Neural cell (in vitro differentiated cells): ENCODE data around the gene DKC1. TPM values are rescaled to one million over a fixed set of nuclear protein-coding genes. Genes with fewer than 3 reads are reported as not detected.

ENCODE experiments used
- H2AFZ ChIP-seq: fragments of 200-600, 300-800 bp; sonication (generic), shearing (Covaris generic); 2 replicates; pipeline ENCODE4 v1.6.0; 2014; ENCODE audit warnings: low read depth, mild to moderate bottlenecking, antibody characterized with exemption, low read length, moderate library complexity
- H3F3A ChIP-seq: fragments of 200-600 bp; shearing (Covaris generic); 2 replicates; pipeline ENCODE4 v1.6.1; 2016; ENCODE audit warnings: mild to moderate bottlenecking, moderate library complexity, mixed read lengths, antibody characterized with exemption, low read length; ENCODE audit not compliant: insufficient read depth, poor library complexity, severe bottlenecking
- H3K27ac ChIP-seq: fragments of 200-600, 300-800 bp; sonication (generic), shearing (Covaris generic); 2 replicates; pipeline ENCODE4 v1.5.1; 2014; ENCODE audit warnings: mild to moderate bottlenecking, low read length, moderate library complexity
- H3K27me3 ChIP-seq: fragments of 300-800, 200-600 bp; sonication (generic), shearing (Covaris generic); 2 replicates; pipeline ENCODE4 v1.6.0; 2014; ENCODE audit warnings: mild to moderate bottlenecking, low read depth, low read length, moderate library complexity; ENCODE audit not compliant: insufficient read depth
- H3K36me3 ChIP-seq: fragments of 300-800, 200-600 bp; sonication (generic), shearing (Covaris generic); 2 replicates; pipeline ENCODE4 v1.5.1; 2014; ENCODE audit warnings: mild to moderate bottlenecking, antibody characterized with exemption, low read length, moderate library complexity; ENCODE audit not compliant: insufficient read depth
- H3K4me2 ChIP-seq: fragments of 300-800, 200-600 bp; sonication (generic), shearing (Covaris generic); 2 replicates; pipeline ENCODE4 v1.6.0; 2014; ENCODE audit warnings: mild to moderate bottlenecking, low read length
- H3K4me3 ChIP-seq: fragments of 300-800, 200-600 bp; sonication (generic), shearing (Covaris generic); 2 replicates; pipeline ENCODE4 v1.5.1; 2014; ENCODE audit warnings: mild to moderate bottlenecking, low read length, moderate library complexity
- H3K79me2 ChIP-seq: fragments of 200-600 bp; shearing (Covaris generic); replicated peaks from 2 replicates; pipeline ENCODE4 v1.6.0; 2014; ENCODE audit warnings: mild to moderate bottlenecking, low read length, moderate library complexity; ENCODE audit not compliant: insufficient read depth
- H3K9ac ChIP-seq: fragments of 300-800, 200-600 bp; sonication (generic), shearing (Covaris generic); 2 replicates; pipeline ENCODE4 v1.6.1; 2016; ENCODE audit warnings: mild to moderate bottlenecking, low read length, mixed read lengths
- H3K9me2 ChIP-seq: fragments of 200-600 bp; shearing (Covaris generic); 2 replicates; pipeline ENCODE4 v1.6.1; 2016; ENCODE audit warnings: mild to moderate bottlenecking, low read length, mixed read lengths; ENCODE audit not compliant: insufficient read depth
- H3K9me3 ChIP-seq: fragments of 200-600, 300-800 bp; sonication (generic), shearing (Covaris generic); 2 replicates; pipeline ENCODE4 v1.6.1; 2016; ENCODE audit warnings: mild to moderate bottlenecking, mixed run types, low read length, moderate library complexity, mixed read lengths
- H4K20me1 ChIP-seq: fragments of 200-600 bp; shearing (Covaris generic); 2 replicates; pipeline ENCODE4 v1.6.1; 2016; ENCODE audit warnings: mild to moderate bottlenecking, mixed run types; ENCODE audit not compliant: insufficient read depth
- CTCF ChIP-seq: fragments of 450-650 bp; IDR thresholded peaks from 2 replicates; pipeline ENCODE4 v1.5.1; 2014; ENCODE audit warnings: antibody characterized with exemption, mild to moderate bottlenecking, moderate library complexity; ENCODE audit not compliant: poor library complexity, severe bottlenecking
- EP300 ChIP-seq: fragments of 450-650 bp; conservative IDR thresholded peaks from 2 replicates; pipeline ENCODE4 v1.6.1; 2014; ENCODE audit warnings: antibody characterized with exemption, mild to moderate bottlenecking, moderate library complexity; ENCODE audit not compliant: poor library complexity, severe bottlenecking
- EZH2 ChIP-seq: fragments of 200-600, 300-800 bp; shearing (Covaris generic), sonication (generic); IDR thresholded peaks from 2 replicates; pipeline ENCODE4 v1.6.1; 2014; ENCODE audit warnings: antibody characterized with exemption, low read length, borderline replicate concordance, mild to moderate bottlenecking; ENCODE audit not compliant: insufficient read depth, poor library complexity, severe bottlenecking
- MXI1 ChIP-seq: fragments of 450-650 bp; conservative IDR thresholded peaks from 2 replicates; pipeline ENCODE4 v1.6.1; 2014; ENCODE audit warnings: antibody characterized with exemption, mild to moderate bottlenecking; ENCODE audit not compliant: poor library complexity, severe bottlenecking
- POLR2AphosphoS5 ChIP-seq: IDR thresholded peaks from 2 replicates; pipeline ENCODE4 v1.6.1; 2012
- RAD21 ChIP-seq: fragments of 450-650 bp; conservative IDR thresholded peaks from 2 replicates; pipeline ENCODE4 v1.6.1; 2014; ENCODE audit warnings: antibody characterized with exemption, mild to moderate bottlenecking, moderate library complexity
- REST ChIP-seq: IDR thresholded peaks from 2 replicates; pipeline ENCODE4 v1.6.1; 2012; ENCODE audit warnings: borderline replicate concordance
- SMC3 ChIP-seq: fragments of 450-650 bp; conservative IDR thresholded peaks from 2 replicates; pipeline ENCODE4 v1.6.1; 2014; ENCODE audit warnings: antibody characterized with exemption, mild to moderate bottlenecking, moderate library complexity; ENCODE audit not compliant: poor library complexity
- TAF1 ChIP-seq: IDR thresholded peaks from 2 replicates; pipeline ENCODE4 v1.6.1; 2012; ENCODE audit warnings: low read depth
- polyA plus RNA-seq: library from polyadenylated mRNA; depleted of rRNA; stranded (reverse); fragments of >200 nt; gene quantifications from 2 replicates; pipeline ENCODE4 v1.2.3, GENCODE V29; 2014

The DKC1 gene
- polyA plus RNA-seq, 1 donor from 2014 or later, result 32.1 TPM

DNA sequence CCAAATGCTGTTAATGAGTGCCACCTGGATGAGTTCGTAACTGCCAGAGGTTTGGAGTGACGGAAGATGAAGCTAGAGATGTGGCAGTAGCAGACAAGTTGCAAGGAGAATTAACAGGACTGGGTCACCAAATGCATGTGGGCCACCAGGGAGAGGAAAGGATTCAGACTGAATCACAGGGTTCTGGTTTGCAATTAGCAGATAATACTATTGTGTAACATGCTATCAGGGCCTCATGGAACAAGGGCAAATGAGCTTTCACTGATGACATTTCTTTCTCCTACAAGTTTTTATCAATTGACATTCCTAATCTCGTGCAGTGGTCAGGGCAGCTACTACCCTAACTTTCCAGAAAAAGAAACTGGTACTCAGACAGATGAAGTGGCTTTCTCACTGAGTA, 33.2 kb upstream of the DKC1 start:
- Histone ChIP-seq H3K27ac (no peak overlapping the region), H3K27me3 (no peaks in the 10 kb centered on the region), H3K36me3 (no peaks in the 10 kb centered on the region), H3K4me2 (no peak overlapping the region), H4K20me1 (no peaks in the 10 kb centered on the region), H3K9ac (no peak overlapping the region), H3K9me2 (no peaks in the 10 kb centered on the region), H2AFZ (no peak overlapping the region), H3K4me3 (no peak overlapping the region), H3F3A (no peaks in the 10 kb centered on the region), H3K79me2 (no peaks in the 10 kb centered on the region), H3K9me3 (no peaks in the 10 kb centered on the region)
- TF ChIP-seq RAD21, result no peak
- no peak for TF ChIP-seq EP300
- TF ChIP-seq POLR2AphosphoS5, result no peak
- TF ChIP-seq EZH2, result no peak
- no peak for TF ChIP-seq MXI1
- TF ChIP-seq TAF1, result no peak
- TF ChIP-seq REST, result no peak
- TF ChIP-seq CTCF, result no peak
- no peak for TF ChIP-seq SMC3

GRCh38 chrX:154730253-154730891, 32.3 kb upstream of the DKC1 start:
- Histone ChIP-seq H3K27ac (no peak overlapping the region), H3K27me3 (no peaks in the 10 kb centered on the region), H3K9me3 (no peaks in the 10 kb centered on the region), H4K20me1 (no peaks in the 10 kb centered on the region), H2AFZ (no peak overlapping the region), H3K79me2 (no peaks in the 10 kb centered on the region), H3K4me3 (no peak overlapping the region), H3F3A (no peaks in the 10 kb centered on the region), H3K9me2 (no peaks in the 10 kb centered on the region), H3K36me3 (no peaks in the 10 kb centered on the region), H3K9ac (no peak overlapping the region), H3K4me2 (no peak overlapping the region)
- no peak for TF ChIP-seq MXI1
- TF ChIP-seq TAF1, result no peak
- TF ChIP-seq POLR2AphosphoS5, result no peak
- TF ChIP-seq EZH2, result no peak
- no peak for TF ChIP-seq RAD21
- no peak for TF ChIP-seq SMC3
- TF ChIP-seq REST, result no peak
- TF ChIP-seq EP300, result no peak
- no peak for TF ChIP-seq CTCF
